Erythroblast (primary cell): ENCODE data around the gene JAK2.

Source experiments
- GATA1 ChIP-seq: IDR thresholded peaks from 2 replicates; pipeline ENCODE4 v1.6.1; 2011; ENCODE audit warnings: low read depth, mild to moderate bottlenecking, control low read depth, low read length, moderate library complexity
- POLR2A ChIP-seq: IDR thresholded peaks from 2 replicates; pipeline ENCODE4 v1.6.1; 2011; ENCODE audit warnings: mild to moderate bottlenecking, low read length

- TF ChIP-seq GATA1 (no peak), POLR2A (no peak)
These were observed 100.9 kb downstream of the JAK2 start for GRCh38 chr9:5085993-5086392.
